C4-2B (cell line): ENCODE results near the gene SPC25.

ENCODE experiments used
- CTCF ChIP-seq: fragments of 450-650 bp; conservative IDR thresholded peaks from 2 replicates; pipeline ENCODE4 v1.5.1; 2017; ENCODE audit warnings: mild to moderate bottlenecking
- ZFX ChIP-seq: fragments of 450-650 bp; IDR thresholded peaks from 2 replicates; pipeline ENCODE4 v1.6.1; 2017

- no peak for TF ChIP-seq ZFX
- TF ChIP-seq CTCF: no peak
Measured at GRCh38 chr2:168928113-168928831, 38.0 kb upstream of the SPC25 start.
